ENCODE data around the gene TAF4B. TPM values are rescaled to one million over a fixed set of nuclear protein-coding genes. Genes with fewer than 3 reads are reported as not detected.

TAF4B gene
- total and polyA plus RNA-seq, 2 experiments from 2014 or later, result 1.4 TPM; not detected in 1

DNA sequence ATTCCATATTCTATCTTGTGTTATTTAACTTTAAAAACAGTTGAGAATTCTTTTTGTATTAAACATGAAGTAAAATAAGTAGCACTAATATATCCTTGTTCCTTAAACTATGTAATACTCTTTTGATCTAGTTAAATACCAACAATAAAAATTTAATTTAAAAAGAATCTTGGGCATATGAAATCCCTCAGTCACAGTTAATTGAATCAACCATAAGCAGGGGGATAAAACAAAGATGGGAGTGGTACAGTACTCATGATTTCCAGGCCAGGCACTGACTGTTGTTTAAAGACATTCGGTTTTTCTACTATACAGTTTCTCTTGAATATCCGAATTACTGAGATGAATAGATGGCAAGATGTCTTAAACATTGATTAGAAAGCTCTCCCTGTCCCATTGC, 99.5 kb downstream of the TAF4B start:
- Histone ChIP-seq H4K20me1 (ENCODE audit: insufficient read depth, poor library complexity, severe bottlenecking) (no peaks in the 10 kb centered on the region), H3K27ac (no peak overlapping the region), H3K4me3 (no peak overlapping the region), H3K4me1 (ENCODE audit: insufficient read depth) (no peaks in the 10 kb centered on the region), H3K79me2 (no peaks in the 10 kb centered on the region), H3K27me3 (no peaks in the 10 kb centered on the region), H3K4me2 (no peak overlapping the region), H3K36me3 (replicated peaks; ENCODE audit: insufficient read depth, low read depth) (no peaks in the 10 kb centered on the region), H3K9me2 (replicated peaks; ENCODE audit: insufficient read depth) (no peaks in the 10 kb centered on the region), H3K9me3 (ENCODE audit: low read depth) (no peaks in the 10 kb centered on the region), H2AFZ (no peak overlapping the region)
- TF ChIP-seq, protein P1, sequence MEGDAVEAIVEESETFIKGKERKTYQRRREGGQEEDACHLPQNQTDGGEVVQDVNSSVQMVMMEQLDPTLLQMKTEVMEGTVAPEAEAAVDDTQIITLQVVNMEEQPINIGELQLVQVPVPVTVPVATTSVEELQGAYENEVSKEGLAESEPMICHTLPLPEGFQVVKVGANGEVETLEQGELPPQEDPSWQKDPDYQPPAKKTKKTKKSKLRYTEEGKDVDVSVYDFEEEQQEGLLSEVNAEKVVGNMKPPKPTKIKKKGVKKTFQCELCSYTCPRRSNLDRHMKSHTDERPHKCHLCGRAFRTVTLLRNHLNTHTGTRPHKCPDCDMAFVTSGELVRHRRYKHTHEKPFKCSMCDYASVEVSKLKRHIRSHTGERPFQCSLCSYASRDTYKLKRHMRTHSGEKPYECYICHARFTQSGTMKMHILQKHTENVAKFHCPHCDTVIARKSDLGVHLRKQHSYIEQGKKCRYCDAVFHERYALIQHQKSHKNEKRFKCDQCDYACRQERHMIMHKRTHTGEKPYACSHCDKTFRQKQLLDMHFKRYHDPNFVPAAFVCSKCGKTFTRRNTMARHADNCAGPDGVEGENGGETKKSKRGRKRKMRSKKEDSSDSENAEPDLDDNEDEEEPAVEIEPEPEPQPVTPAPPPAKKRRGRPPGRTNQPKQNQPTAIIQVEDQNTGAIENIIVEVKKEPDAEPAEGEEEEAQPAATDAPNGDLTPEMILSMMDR (IDR thresholded peaks at IDR 0.05; ENCODE audit: poor library complexity), result no peak
- TF ChIP-seq EZH2 (IDR thresholded peaks at IDR 0.05; ENCODE audit: borderline replicate concordance), result no peak
- TF ChIP-seq EZH2phosphoT487 (IDR thresholded peaks at IDR 0.05; ENCODE audit: low read depth, severe bottlenecking, unreplicated experiment), result no peak
- WGBS (ENCODE audit: low lambda C conversion rate, missing lambda C conversion rate), result 87% methylated on average over 2 of the region's 2 CpGs
- DNase-seq (ENCODE audit: low spot score), result no peak

DNA sequence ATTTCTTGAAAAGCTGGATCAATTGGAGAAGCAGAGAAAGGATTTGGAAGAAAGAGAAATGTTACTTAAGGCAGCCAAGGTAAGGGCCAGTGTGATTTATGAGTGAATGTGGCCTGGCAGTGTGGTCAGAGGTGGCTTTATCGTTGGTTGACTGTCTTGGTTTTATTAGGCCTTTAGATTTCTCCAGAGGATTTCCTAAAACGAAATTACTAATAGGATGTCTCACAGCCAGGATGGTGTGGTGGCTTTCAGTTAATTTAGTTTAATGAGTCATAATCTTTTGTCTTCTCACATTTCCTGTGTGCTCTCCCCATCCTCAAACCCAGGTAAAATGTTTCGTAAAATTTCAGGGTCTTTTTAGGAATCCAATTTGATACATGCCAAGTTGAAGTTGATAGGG, 100.8 kb downstream of the TAF4B start:
- DNase-seq (ENCODE audit: low spot score), result no peak
- WGBS (ENCODE audit: low lambda C conversion rate, missing lambda C conversion rate), result 63% methylated on average over 3 of the region's 3 CpGs
- H3K27me3 ChIP-seq, result no peaks in the 10 kb centered on the region
- H3K4me3 ChIP-seq, result no peak overlapping the region
- no peaks in the 10 kb centered on the region for H3K36me3 ChIP-seq (replicated peaks; ENCODE audit: insufficient read depth, low read depth)
- TF ChIP-seq EZH2 (IDR thresholded peaks at IDR 0.05; ENCODE audit: borderline replicate concordance) (no peak), EZH2phosphoT487 (IDR thresholded peaks at IDR 0.05; ENCODE audit: low read depth, severe bottlenecking, unreplicated experiment) (no peak)
- H2AFZ ChIP-seq, result no peak overlapping the region
- no peak overlapping the region for H3K27ac ChIP-seq
- no peaks in the 10 kb centered on the region for H3K4me1 ChIP-seq (ENCODE audit: insufficient read depth)
- no peak overlapping the region for H3K4me2 ChIP-seq
- no peaks in the 10 kb centered on the region for H4K20me1 ChIP-seq (ENCODE audit: insufficient read depth, poor library complexity, severe bottlenecking)
- H3K79me2 ChIP-seq, result no peaks in the 10 kb centered on the region
- H3K9me2 ChIP-seq (replicated peaks; ENCODE audit: insufficient read depth), result no peaks in the 10 kb centered on the region
- H3K9me3 ChIP-seq (ENCODE audit: low read depth), result no peaks in the 10 kb centered on the region

DNA sequence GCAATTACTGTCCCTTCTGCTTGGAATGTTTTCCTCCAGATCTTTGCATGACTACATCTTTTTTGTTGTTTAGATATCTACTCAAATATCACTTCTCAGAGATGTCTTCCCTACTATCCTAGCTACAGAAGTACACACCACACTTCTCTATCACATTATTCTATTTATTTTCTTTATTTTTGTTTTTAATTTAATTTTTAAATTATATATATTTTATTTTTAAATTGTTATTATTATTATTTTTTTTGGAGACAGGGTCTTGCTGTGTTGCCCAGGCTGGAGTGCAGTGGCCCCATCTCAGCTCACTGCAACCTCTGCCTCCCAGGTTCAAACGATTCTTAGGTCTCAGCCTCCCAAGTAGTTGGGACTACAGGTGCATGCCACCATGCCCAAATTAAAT, 106.7 kb downstream of the TAF4B start:
- H2AFZ ChIP-seq, result no peak overlapping the region
- no peak overlapping the region for H3K4me2 ChIP-seq
- WGBS (ENCODE audit: low lambda C conversion rate, missing lambda C conversion rate), result 89% methylated on average over 1 of the region's 1 CpG
- no peak overlapping the region for H3K4me3 ChIP-seq
- H3K9me3 ChIP-seq (ENCODE audit: low read depth), result no peaks in the 10 kb centered on the region
- H3K27me3 ChIP-seq, result no peaks in the 10 kb centered on the region
- H3K36me3 ChIP-seq (replicated peaks; ENCODE audit: insufficient read depth, low read depth), result no peaks in the 10 kb centered on the region
- TF ChIP-seq EZH2phosphoT487 (IDR thresholded peaks at IDR 0.05; ENCODE audit: low read depth, severe bottlenecking, unreplicated experiment) (no peak), EZH2 (IDR thresholded peaks at IDR 0.05; ENCODE audit: borderline replicate concordance) (no peak)
- TF ChIP-seq, protein P1 (IDR thresholded peaks at IDR 0.05; ENCODE audit: poor library complexity), result no peak
- DNase-seq (ENCODE audit: low spot score), result no peak
- H3K4me1 ChIP-seq (ENCODE audit: insufficient read depth), result peaks cover 12% of the 10 kb centered on the region
- no peak overlapping the region for H3K27ac ChIP-seq
- H4K20me1 ChIP-seq (ENCODE audit: insufficient read depth, poor library complexity, severe bottlenecking), result no peaks in the 10 kb centered on the region
- H3K79me2 ChIP-seq, result no peaks in the 10 kb centered on the region
- no peaks in the 10 kb centered on the region for H3K9me2 ChIP-seq (replicated peaks; ENCODE audit: insufficient read depth)

DNA sequence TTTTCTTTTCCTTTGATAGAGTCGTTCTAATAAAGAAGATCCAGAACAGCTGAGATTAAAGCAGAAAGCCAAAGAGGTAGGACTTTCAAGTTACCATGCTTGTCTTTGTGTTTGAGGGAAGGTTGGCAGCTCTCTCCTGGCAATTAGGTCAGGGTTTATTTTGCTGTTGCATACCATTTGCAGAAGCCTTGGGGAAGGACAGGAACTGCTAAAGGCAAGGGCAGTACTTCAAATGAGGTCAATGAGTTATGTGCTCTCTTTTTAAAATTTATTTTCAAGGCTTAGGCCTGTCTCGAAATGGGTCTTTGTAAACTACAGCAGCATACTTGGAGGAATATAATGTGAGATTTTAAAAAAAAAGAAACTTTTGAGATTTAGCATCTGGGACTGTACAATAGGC, 108.9 kb downstream of the TAF4B start:
- Histone ChIP-seq H2AFZ (no peak overlapping the region), H4K20me1 (ENCODE audit: insufficient read depth, poor library complexity, severe bottlenecking) (no peaks in the 10 kb centered on the region), H3K4me1 (ENCODE audit: insufficient read depth) (peaks cover 12% of the 10 kb centered on the region), H3K9me3 (ENCODE audit: low read depth) (no peaks in the 10 kb centered on the region), H3K27me3 (no peaks in the 10 kb centered on the region), H3K4me3 (no peak overlapping the region), H3K4me2 (no peak overlapping the region), H3K79me2 (no peaks in the 10 kb centered on the region), H3K9me2 (replicated peaks; ENCODE audit: insufficient read depth) (no peaks in the 10 kb centered on the region), H3K36me3 (replicated peaks; ENCODE audit: insufficient read depth, low read depth) (no peaks in the 10 kb centered on the region), H3K27ac (peak overlapping the region; percentile 54)
- TF ChIP-seq EZH2phosphoT487 (IDR thresholded peaks at IDR 0.05; ENCODE audit: low read depth, severe bottlenecking, unreplicated experiment) (no peak), EZH2 (IDR thresholded peaks at IDR 0.05; ENCODE audit: borderline replicate concordance) (no peak)
- TF ChIP-seq, protein P1 (IDR thresholded peaks at IDR 0.05; ENCODE audit: poor library complexity), result no peak
- WGBS (ENCODE audit: low lambda C conversion rate, missing lambda C conversion rate), result 59% methylated on average over 2 of the region's 2 CpGs
- DNase-seq (ENCODE audit: low spot score), result no peak
